HCT116 (cell line): Measurements from ENCODE around the gene HSPB7. TPM values are rescaled to one million over a fixed set of nuclear protein-coding genes. Genes with fewer than 3 reads are reported as not detected.

ENCODE experiments used
- ATAC-seq: fragments of 200-7000 bp; cut with Tn5 transposase; 2 replicates; pipeline ENCODE4 v1.9.1; 2020; ENCODE audit warnings: mild to moderate bottlenecking, moderate library complexity
- BruUV-seq: library from RNA; stranded (reverse); fragments of 400-500 nt; replicated peaks from 2 replicates; lab custom pipeline; 2021; lab: Mats Ljungman, UMichigan
- CTCF ChIA-PET: fragments of 300-600 bp; sonication (Branson Sonifier 250); formaldehyde crosslinking; loops from one replicate; lab custom pipeline; 2021; ENCODE audit warnings: antibody characterized with exemption; lab: Charles Lee
- POLR2A ChIA-PET: fragments of 300-600, 350-600 bp; sonication (Branson Sonifier 250); formaldehyde crosslinking; loops from one replicate; lab custom pipeline; 2021; ENCODE audit warnings: antibody characterized with exemption; lab: Charles Lee
- RAD21 ChIA-PET, 2 experiments: fragments of 300-600 bp; sonication (Branson Sonifier 250); formaldehyde crosslinking; loops; one replicate each; lab custom pipeline; 2023; ENCODE audit warnings: low total read pairs in 2 of 2; ENCODE audit not compliant: uncharacterized antibody in 2 of 2, unreplicated experiment in 2 of 2, low non-redundant PET in 1 of 2; lab: Charles Lee
- DNase-seq: peaks from one replicate; pipeline ENCODE4 v3.0.0-alpha.2; 2010; ENCODE audit warnings: low read depth, low spot score
- H2AFZ ChIP-seq: fragments of 200-600 bp; shearing (Covaris generic), sonication (generic); 2 replicates; pipeline ENCODE4 v1.6.1; 2017; ENCODE audit warnings: low read depth, mixed run types, mixed read lengths, antibody characterized with exemption, low read length; ENCODE audit not compliant: poor library complexity, severe bottlenecking
- H3K27ac ChIP-seq: 2 replicates; pipeline ENCODE4 v1.5.1; 2012; ENCODE audit warnings: low read depth, low read length
- H3K27me3 ChIP-seq: fragments of 200-600 bp; sonication (generic); 2 replicates; pipeline ENCODE4 v1.6.1; 2016; ENCODE audit warnings: mixed run types, low read length, mixed read lengths; ENCODE audit not compliant: insufficient read depth
- H3K36me3 ChIP-seq, 2 experiments: fragments of 200-500 bp in 1 of 2; fragments of 200-600 bp in 1 of 2; sonication (Bioruptor generic) in 1 of 2; sonication (generic) in 1 of 2; 2 replicates each; pipeline versions ENCODE4 v1.5.1 to v1.6.1; 2014 to 2016; ENCODE audit warnings: low read length in 2 of 2, inconsistent platforms in 1 of 2, mixed read lengths in 1 of 2, mixed run types in 1 of 2; ENCODE audit not compliant: insufficient read depth in 2 of 2, control insufficient read depth in 1 of 2
- H3K4me1 ChIP-seq, 2 experiments: fragments of 200-600 bp in 1 of 2; sonication (generic) in 1 of 2; 2 replicates each; pipeline versions ENCODE4 v1.5.1 to v1.6.1; 2012 to 2017; ENCODE audit warnings: low read length in 2 of 2, inconsistent platforms in 1 of 2, mild to moderate bottlenecking in 1 of 2, mixed read lengths in 1 of 2, mixed run types in 1 of 2, moderate library complexity in 1 of 2; ENCODE audit not compliant: insufficient read depth in 2 of 2, control insufficient read depth in 1 of 2
- H3K4me2 ChIP-seq: fragments of 200-600 bp; sonication (generic); 2 replicates; pipeline ENCODE4 v1.6.1; 2017; ENCODE audit warnings: mixed run types, low read length, mixed read lengths
- H3K4me3 ChIP-seq, 2 experiments: fragments of 200-600 bp in 1 of 2; sonication (generic) in 1 of 2; replicated peaks in 1 of 2; 2 replicates each; pipeline ENCODE4 v1.5.1; 2011 to 2016; ENCODE audit warnings: low read length in 2 of 2, control low read depth in 1 of 2, low read depth in 1 of 2, mild to moderate bottlenecking in 1 of 2, mixed read lengths in 1 of 2, mixed run types in 1 of 2
- H3K79me2 ChIP-seq: fragments of 200-600 bp; sonication (generic); 2 replicates; pipeline ENCODE4 v1.6.1; 2017; ENCODE audit warnings: mild to moderate bottlenecking, mixed run types, low read length, moderate library complexity, mixed read lengths; ENCODE audit not compliant: insufficient read depth
- H3K9ac ChIP-seq: fragments of 200-600 bp; sonication (generic); 2 replicates; pipeline ENCODE4 v1.6.1; 2016; ENCODE audit warnings: low read length, mixed read lengths
- H3K9me2 ChIP-seq: fragments of 200-600 bp; sonication (generic), shearing (Covaris generic); 2 replicates; pipeline ENCODE4 v1.6.1; 2017; ENCODE audit warnings: mixed run types, mild to moderate bottlenecking, moderate library complexity; ENCODE audit not compliant: insufficient read depth
- H3K9me3 ChIP-seq, 2 experiments: fragments of 200-500 bp in 1 of 2; fragments of 200-600 bp in 1 of 2; sonication (Bioruptor generic) in 1 of 2; sonication (generic) in 1 of 2; 2 replicates each; pipeline ENCODE4 v1.6.1; 2014 to 2017; ENCODE audit warnings: low read length in 2 of 2, mixed read lengths in 2 of 2, inconsistent platforms in 1 of 2, low read depth in 1 of 2, mild to moderate bottlenecking in 1 of 2, mixed run types in 1 of 2, moderate library complexity in 1 of 2; ENCODE audit not compliant: control insufficient read depth in 1 of 2, insufficient read depth in 1 of 2
- H4K20me1 ChIP-seq: fragments of 200-600 bp; sonication (generic), shearing (Covaris generic); 2 replicates; pipeline ENCODE4 v1.6.1; 2017; ENCODE audit warnings: mixed run types, mild to moderate bottlenecking, moderate library complexity; ENCODE audit not compliant: insufficient read depth
- ATF3 ChIP-seq: IDR thresholded peaks from 2 replicates; pipeline ENCODE4 v1.6.1; 2012
- CBX3 ChIP-seq: IDR thresholded peaks from 2 replicates; pipeline ENCODE4 v1.6.1; 2012; ENCODE audit warnings: low read depth
- CEBPB ChIP-seq: IDR thresholded peaks from 2 replicates; pipeline ENCODE4 v1.6.1; 2012; ENCODE audit warnings: low read depth
- CTCF ChIP-seq, 3 experiments: fragments of 200-600 bp in 1 of 3; sonication (generic) in 1 of 3; IDR thresholded peaks in 2 of 3; conservative IDR thresholded peaks in 1 of 3; 2 replicates each; pipeline ENCODE4 v1.5.1; 2012 to 2017; ENCODE audit warnings: low read depth in 2 of 3, low read length in 2 of 3, antibody characterized with exemption in 1 of 3, borderline replicate concordance in 1 of 3, control low read depth in 1 of 3, mild to moderate bottlenecking in 1 of 3, mixed read lengths in 1 of 3, mixed run types in 1 of 3, moderate library complexity in 1 of 3; ENCODE audit not compliant: insufficient read depth in 1 of 3
- ELF1 ChIP-seq: IDR thresholded peaks from 2 replicates; pipeline ENCODE4 v1.6.1; 2012; ENCODE audit warnings: low read depth, borderline replicate concordance
- EZH2 ChIP-seq: fragments of 200-600 bp; sonication (generic); IDR thresholded peaks from 2 replicates; pipeline ENCODE4 v1.6.1; 2017; ENCODE audit warnings: antibody characterized with exemption, mixed run types
- EZH2phosphoT487 ChIP-seq: fragments of 200-600 bp; IDR thresholded peaks from 2 replicates; pipeline ENCODE4 v1.6.1; 2018; ENCODE audit warnings: antibody characterized with exemption, borderline replicate concordance
- JUND ChIP-seq: IDR thresholded peaks from 2 replicates; pipeline ENCODE4 v1.6.1; 2012
- POLR2A ChIP-seq: IDR thresholded peaks from 2 replicates; pipeline ENCODE4 v1.7.0; 2011; ENCODE audit warnings: borderline replicate concordance; ENCODE audit not compliant: insufficient read depth, insufficient read length; ENCODE audit errors: extremely low read depth
- REST ChIP-seq: IDR thresholded peaks from 2 replicates; pipeline ENCODE4 v1.6.1; 2012; ENCODE audit warnings: low read depth
- SIN3A ChIP-seq: IDR thresholded peaks from 2 replicates; pipeline ENCODE4 v1.6.1; 2012; ENCODE audit warnings: low read depth
- SP1 ChIP-seq: IDR thresholded peaks from 2 replicates; pipeline ENCODE4 v1.6.1; 2012; ENCODE audit warnings: low read depth
- TCF7L2 ChIP-seq: IDR thresholded peaks from 2 replicates; pipeline ENCODE4 v1.7.0; 2011; ENCODE audit warnings: borderline replicate concordance, inconsistent platforms; ENCODE audit not compliant: insufficient read depth, insufficient read length; ENCODE audit errors: extremely low read depth
- YY1 ChIP-seq: IDR thresholded peaks from 2 replicates; pipeline ENCODE4 v1.6.1; 2011; ENCODE audit warnings: low read length, low read depth, moderate library complexity, mild to moderate bottlenecking; ENCODE audit not compliant: insufficient replicate concordance; ENCODE audit errors: extremely low read depth
- ZFX ChIP-seq: fragments of 450-650 bp; IDR thresholded peaks from 2 replicates; pipeline ENCODE4 v1.6.1; 2017
- ZNF274 ChIP-seq: fragments of 200-500 bp; sonication (Bioruptor generic); IDR thresholded peaks from 2 replicates; pipeline ENCODE4 v1.6.1; 2014; ENCODE audit warnings: mild to moderate bottlenecking, low read depth, low read length, inconsistent platforms
- intact Hi-C: fragments of 100-400 bp; cut with micrococcal nuclease; formaldehyde crosslinking; loops from 2 replicates; pipeline ENCODE4 v1.10.0; 2022
- total RNA-seq: library from RNA; stranded (reverse); gene quantifications from one replicate; pipeline ENCODE4 v1.2.1, GENCODE V29; 2021; ENCODE audit not compliant: unreplicated experiment
- TF ChIP-seq, protein P1 (sequence below): IDR thresholded peaks from 2 replicates; pipeline ENCODE4 v1.6.1; 2011; ENCODE audit warnings: mild to moderate bottlenecking, low read length, moderate library complexity; ENCODE audit not compliant: insufficient replicate concordance; ENCODE audit errors: extremely low read depth
- TF ChIP-seq, protein P2 (sequence below): IDR thresholded peaks from 2 replicates; pipeline ENCODE4 v1.6.1; 2012

The HSPB7 gene
- total RNA-seq, 1 experiment from 2014 or later, result 0.27 TPM

GRCh38 chr1:15994081-15994480 is 23.8 kb downstream of the HSPB7 start:
- H3K9me2 ChIP-seq, result no peaks in the 10 kb centered on the region
- H3K27me3 ChIP-seq, result no peaks in the 10 kb centered on the region
- no peak overlapping the region for H3K4me2 ChIP-seq
- ChIA-PET POLR2A (no interaction called here), RAD21 (interaction anchor here in 1 of 2 experiments (1.3 kb wide), 1 partner anchor 202 kb away, joined by 4 read pairs; no protein-coding TSS in a partner anchor), CTCF (interaction anchor here (0.9 to 1.8 kb wide), 5 partner anchors 9 to 200 kb away, joined by 3 to 10 read pairs (median 4); no protein-coding TSS in a partner anchor)
- no peak overlapping the region for H3K4me3 ChIP-seq
- H3K79me2 ChIP-seq, result no peaks in the 10 kb centered on the region
- no peaks in the 10 kb centered on the region for H3K9me3 ChIP-seq
- ATAC-seq (no peak), DNase-seq (no peak)
- BruUV-seq, result no TSS peak
- intact Hi-C loops, result loop anchor here (1.0 to 5.0 kb wide), 4 partner anchors 179 to 402 kb away; no protein-coding TSS in a partner anchor
- no peaks in the 10 kb centered on the region for H3K36me3 ChIP-seq
- H3K27ac ChIP-seq, result no peak overlapping the region
- no peak overlapping the region for H2AFZ ChIP-seq
- H3K9ac ChIP-seq, result no peak overlapping the region
- H4K20me1 ChIP-seq, result no peaks in the 10 kb centered on the region
- TF ChIP-seq TCF7L2 (no peak), POLR2A (no peak), REST (no peak), CEBPB (no peak), ATF3 (no peak), JUND (no peak), SP1 (no peak), SIN3A (no peak), ZNF274 (no peak), CTCF (IDR thresholded peaks at IDR 0.05 in 2 of 3, conservative IDR thresholded peaks at IDR 0.05 in 1 of 3; ENCODE audit: borderline replicate concordance in 1 of 3, insufficient read depth in 1 of 3, low read depth in 2 of 3, low read length in 2 of 3) (no peak), YY1 (no peak), CBX3 (no peak), EZH2phosphoT487 (no peak), EZH2 (no peak), ELF1 (no peak), ZFX (no peak)
- TF ChIP-seq, protein P1, sequence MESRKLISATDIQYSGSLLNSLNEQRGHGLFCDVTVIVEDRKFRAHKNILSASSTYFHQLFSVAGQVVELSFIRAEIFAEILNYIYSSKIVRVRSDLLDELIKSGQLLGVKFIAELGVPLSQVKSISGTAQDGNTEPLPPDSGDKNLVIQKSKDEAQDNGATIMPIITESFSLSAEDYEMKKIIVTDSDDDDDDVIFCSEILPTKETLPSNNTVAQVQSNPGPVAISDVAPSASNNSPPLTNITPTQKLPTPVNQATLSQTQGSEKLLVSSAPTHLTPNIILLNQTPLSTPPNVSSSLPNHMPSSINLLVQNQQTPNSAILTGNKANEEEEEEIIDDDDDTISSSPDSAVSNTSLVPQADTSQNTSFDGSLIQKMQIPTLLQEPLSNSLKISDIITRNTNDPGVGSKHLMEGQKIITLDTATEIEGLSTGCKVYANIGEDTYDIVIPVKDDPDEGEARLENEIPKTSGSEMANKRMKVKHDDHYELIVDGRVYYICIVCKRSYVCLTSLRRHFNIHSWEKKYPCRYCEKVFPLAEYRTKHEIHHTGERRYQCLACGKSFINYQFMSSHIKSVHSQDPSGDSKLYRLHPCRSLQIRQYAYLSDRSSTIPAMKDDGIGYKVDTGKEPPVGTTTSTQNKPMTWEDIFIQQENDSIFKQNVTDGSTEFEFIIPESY, result no peak
- TF ChIP-seq, protein P2, sequence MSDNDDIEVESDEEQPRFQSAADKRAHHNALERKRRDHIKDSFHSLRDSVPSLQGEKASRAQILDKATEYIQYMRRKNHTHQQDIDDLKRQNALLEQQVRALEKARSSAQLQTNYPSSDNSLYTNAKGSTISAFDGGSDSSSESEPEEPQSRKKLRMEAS, result no peak
- no peaks in the 10 kb centered on the region for H3K4me1 ChIP-seq
